Measurements from ENCODE around the gene RAB17. TPM values are rescaled to one million over a fixed set of nuclear protein-coding genes. Genes with fewer than 3 reads are reported as not detected.
A peak's percentile ranks its signal among the peaks of the same experiment; 100 is the strongest.

RAB17 gene
- total and polyA plus RNA-seq, 4 donors: 19.3 to 73.3 (median 46.4) TPM

- DNase-seq: no peak
- WGBS, 2 donors: 92% methylated on average over 16 of the region's 16 CpGs
- Histone ChIP-seq H3K27ac (ENCODE audit: low read depth in 1 of 2, low read length in 1 of 2) (no peak overlapping the region), H3K4me3 (no peak overlapping the region), H3K36me3 (ENCODE audit: control insufficient read depth in 4 of 4, insufficient read depth in 4 of 4, low read length in 4 of 4) (peaks cover 0 to 24% (median 0%) of the 10 kb centered on the region in 4 donors), H3K9me3 (ENCODE audit: control insufficient read depth in 4 of 4, insufficient read depth in 3 of 4, low read length in 3 of 4) (peaks cover 0 to 7% (median under 1%) of the 10 kb centered on the region in 4 donors), H3K9ac (ENCODE audit: insufficient read depth in 1 of 2, low read length in 2 of 2) (no peak overlapping the region), H3K27me3 (ENCODE audit: control insufficient read depth in 3 of 3, insufficient read depth in 3 of 3, low read length in 2 of 3) (no peaks in the 10 kb centered on the region), H3K4me1 (ENCODE audit: control insufficient read depth in 5 of 5, insufficient read depth in 5 of 5, low read length in 5 of 5) (peaks cover 0 to 8% (median 0%) of the 10 kb centered on the region in 5 donors)
- no peak for TF ChIP-seq CTCF (IDR thresholded peaks at IDR 0.05; ENCODE audit: control extremely low read depth, extremely low read depth)
- ATAC-seq (ENCODE audit: insufficient read depth, low FRiP score): no peak
These were observed 39.4 kb downstream of the RAB17 start for GRCh38 chr2:237551071-237551574.

GRCh38 chr2:237549643-237550415 lies 40.7 kb downstream of the RAB17 start:
- TF ChIP-seq CTCF (IDR thresholded peaks at IDR 0.05; ENCODE audit: control extremely low read depth, extremely low read depth): no peak
- WGBS, 2 donors: 73 to 77% methylated on average over 17 of the region's 17 CpGs
- Histone ChIP-seq H3K27me3 (ENCODE audit: control insufficient read depth in 3 of 3, insufficient read depth in 3 of 3, low read length in 2 of 3) (no peaks in the 10 kb centered on the region), H3K4me1 (ENCODE audit: control insufficient read depth in 5 of 5, insufficient read depth in 5 of 5, low read length in 5 of 5) (peaks cover 0 to 8% (median 0%) of the 10 kb centered on the region in 5 donors), H3K36me3 (ENCODE audit: control insufficient read depth in 4 of 4, insufficient read depth in 4 of 4, low read length in 4 of 4) (peaks cover 0 to 26% (median 0%) of the 10 kb centered on the region in 4 donors), H3K9ac (ENCODE audit: insufficient read depth in 1 of 2, low read length in 2 of 2) (no peak overlapping the region), H3K4me3 (no peak overlapping the region), H3K27ac (ENCODE audit: low read depth in 1 of 2, low read length in 1 of 2) (peak overlapping the region in 1 of 2 donors; percentile 5), H3K9me3 (ENCODE audit: control insufficient read depth in 4 of 4, insufficient read depth in 3 of 4, low read length in 3 of 4) (no peaks in the 10 kb centered on the region)
- DNase-seq (no peak), ATAC-seq (ENCODE audit: insufficient read depth, low FRiP score) (no peak)

- DNase-seq: no peak
- H3K4me3 ChIP-seq: no peak overlapping the region
- no peak overlapping the region for H3K9ac ChIP-seq (ENCODE audit: insufficient read depth in 1 of 2, low read length in 2 of 2)
- no peaks in the 10 kb centered on the region for H3K9me3 ChIP-seq (ENCODE audit: control insufficient read depth in 4 of 4, insufficient read depth in 3 of 4, low read length in 3 of 4)
- WGBS, 2 donors: 90 to 91% methylated on average over 8 of the region's 8 CpGs
- H3K4me1 ChIP-seq (ENCODE audit: control insufficient read depth in 5 of 5, insufficient read depth in 5 of 5, low read length in 5 of 5): peaks cover 0 to 8% (median 0%) of the 10 kb centered on the region in 5 donors
- peak overlapping the region in 1 of 2 donors; percentile 5 for H3K27ac ChIP-seq (ENCODE audit: low read depth in 1 of 2, low read length in 1 of 2)
- peaks cover 0 to 24% (median 0%) of the 10 kb centered on the region in 4 donors for H3K36me3 ChIP-seq (ENCODE audit: control insufficient read depth in 4 of 4, insufficient read depth in 4 of 4, low read length in 4 of 4)
- TF ChIP-seq CTCF (IDR thresholded peaks at IDR 0.05; ENCODE audit: control extremely low read depth, extremely low read depth): no peak
- no peak for ATAC-seq (ENCODE audit: insufficient read depth, low FRiP score)
- no peaks in the 10 kb centered on the region for H3K27me3 ChIP-seq (ENCODE audit: control insufficient read depth in 3 of 3, insufficient read depth in 3 of 3, low read length in 2 of 3)
These were observed 41.3 kb downstream of the RAB17 start for GRCh38 chr2:237549216-237549615.

Data from lung (tissue), 12 donors.